Measurements from ENCODE around the gene CDK11B.
"Not testable (repeated sequence)": the region's sequence is repeated elsewhere in the genome, so short reads cannot be mapped to it uniquely, and the experiment has no call there.

CDK11B gene

GRCh38 chr1:1599935-1600860 is 58.6 kb downstream of the CDK11B start, which contains the start of gene FNDC10:
TSS of gene FNDC10 (minus strand) at chr1:1600135. CDS start at chr1:1600015, 120 bp downstream.
- DNase-seq (ENCODE audit: low read depth in 3 of 3), result no peak

GRCh38 chr1:1599030-1599934 is 59.5 kb downstream of the CDK11B start:
- DNase-seq (ENCODE audit: low read depth in 3 of 3), result no peak

GRCh38 chr1:1598720-1599029 is 60.1 kb downstream of the CDK11B start:
- no peak for DNase-seq (ENCODE audit: low read depth in 3 of 3)

- DNase-seq (ENCODE audit: low read depth in 3 of 3), result no peak
Observed at GRCh38 chr1:1598051-1598719, 60.6 kb downstream of the CDK11B start.

GRCh38 chr1:1597275-1597930 is 61.4 kb downstream of the CDK11B start:
- DNase-seq (ENCODE audit: low read depth in 3 of 3), result no peak

- no peak for DNase-seq (ENCODE audit: low read depth in 3 of 3)
Observed at GRCh38 chr1:1596493-1597274, 62.1 kb downstream of the CDK11B start.

- DNase-seq (ENCODE audit: low read depth in 3 of 3), result not testable (repeated sequence)
Observed at GRCh38 chr1:1595341-1595740, 63.5 kb downstream of the CDK11B start.

- no peak for DNase-seq (ENCODE audit: low read depth in 3 of 3)
Observed at GRCh38 chr1:1594602-1595260, 64.1 kb downstream of the CDK11B start.

- no peak for DNase-seq (ENCODE audit: low read depth in 3 of 3)
Observed at GRCh38 chr1:1593834-1594601, 64.8 kb downstream of the CDK11B start.

- no peak for DNase-seq (ENCODE audit: low read depth in 3 of 3)
Observed at GRCh38 chr1:1591452-1591851, 67.4 kb downstream of the CDK11B start.
